SKM-1 (cell line): ENCODE results near the gene VSIG10.
A peak's percentile ranks its signal among the peaks of the same experiment; 100 is the strongest.
"Not testable (repeated sequence)": the region's sequence is repeated elsewhere in the genome, so short reads cannot be mapped to it uniquely, and the experiment has no call there.

Experiments
- DNase-seq: peaks from one replicate; lab custom pipeline; 2025; ENCODE audit not compliant: unreplicated experiment; lab: John Stamatoyannopoulos, UW

The VSIG10 gene, protein sequence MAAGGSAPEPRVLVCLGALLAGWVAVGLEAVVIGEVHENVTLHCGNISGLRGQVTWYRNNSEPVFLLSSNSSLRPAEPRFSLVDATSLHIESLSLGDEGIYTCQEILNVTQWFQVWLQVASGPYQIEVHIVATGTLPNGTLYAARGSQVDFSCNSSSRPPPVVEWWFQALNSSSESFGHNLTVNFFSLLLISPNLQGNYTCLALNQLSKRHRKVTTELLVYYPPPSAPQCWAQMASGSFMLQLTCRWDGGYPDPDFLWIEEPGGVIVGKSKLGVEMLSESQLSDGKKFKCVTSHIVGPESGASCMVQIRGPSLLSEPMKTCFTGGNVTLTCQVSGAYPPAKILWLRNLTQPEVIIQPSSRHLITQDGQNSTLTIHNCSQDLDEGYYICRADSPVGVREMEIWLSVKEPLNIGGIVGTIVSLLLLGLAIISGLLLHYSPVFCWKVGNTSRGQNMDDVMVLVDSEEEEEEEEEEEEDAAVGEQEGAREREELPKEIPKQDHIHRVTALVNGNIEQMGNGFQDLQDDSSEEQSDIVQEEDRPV

DNA sequence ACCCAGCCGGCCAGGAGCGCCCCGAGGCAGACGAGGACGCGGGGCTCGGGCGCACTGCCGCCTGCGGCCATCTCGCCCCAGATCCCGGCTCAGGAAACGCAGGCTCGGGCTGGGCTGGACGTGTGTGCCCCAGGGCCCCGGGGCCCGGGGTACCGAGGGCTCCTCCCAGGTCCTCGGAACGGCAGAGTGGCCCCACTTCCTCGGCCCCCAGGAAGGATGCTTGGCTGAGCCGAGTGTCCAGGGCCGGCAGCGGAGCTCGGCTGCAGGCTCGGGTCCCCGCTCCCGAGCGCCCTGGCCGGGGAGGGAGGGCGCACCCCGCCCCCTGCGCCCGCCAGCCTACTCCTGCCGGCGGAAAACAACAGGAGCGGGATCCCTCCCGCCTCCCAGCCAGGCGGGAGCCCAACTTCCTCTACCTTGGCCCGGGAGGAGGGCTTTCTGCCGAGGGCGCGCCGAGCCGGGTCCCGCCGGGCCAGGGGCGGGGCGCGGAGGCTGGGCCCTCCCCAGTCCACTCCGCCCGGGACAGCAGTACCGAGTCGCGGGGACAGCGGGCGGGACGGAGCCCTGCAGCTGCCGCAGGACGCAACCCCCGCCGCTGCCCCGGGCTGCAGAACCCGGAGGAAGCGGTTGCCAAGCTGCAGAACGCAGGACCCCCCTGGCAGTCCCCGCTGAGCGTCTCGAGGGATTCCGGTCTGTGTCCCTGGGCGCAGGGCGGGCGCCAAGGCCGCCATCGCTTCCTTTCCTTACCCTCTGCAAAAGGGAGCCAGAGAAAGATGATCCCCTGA, at the start of gene VSIG10:
Gene VSIG10 (minus strand): TSS at position 411 of the 782 bp plus-strand sequence. CDS start 340 bp downstream, at position 71.
- DNase-seq = no peak

DNA sequence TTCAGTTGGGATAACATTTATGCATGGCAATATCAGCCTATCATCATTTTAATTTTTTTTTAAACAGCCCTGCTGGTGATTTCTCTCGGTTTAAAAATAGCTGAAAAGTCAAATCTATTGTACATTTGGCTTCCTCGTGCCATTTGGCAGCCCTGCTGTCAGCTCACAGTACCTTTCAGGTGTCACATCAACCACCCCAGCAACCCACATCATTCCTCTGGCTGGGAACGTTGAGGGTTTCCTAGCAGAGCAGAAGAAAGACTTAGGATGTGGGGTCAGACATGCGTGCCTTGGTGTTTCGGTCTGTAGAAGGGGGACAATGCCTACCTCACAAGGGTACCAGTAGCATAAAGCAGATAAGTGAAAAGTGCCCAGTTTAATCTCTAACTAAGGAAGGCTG, 47.9 kb upstream of the VSIG10 start:
- no peak for DNase-seq

DNA sequence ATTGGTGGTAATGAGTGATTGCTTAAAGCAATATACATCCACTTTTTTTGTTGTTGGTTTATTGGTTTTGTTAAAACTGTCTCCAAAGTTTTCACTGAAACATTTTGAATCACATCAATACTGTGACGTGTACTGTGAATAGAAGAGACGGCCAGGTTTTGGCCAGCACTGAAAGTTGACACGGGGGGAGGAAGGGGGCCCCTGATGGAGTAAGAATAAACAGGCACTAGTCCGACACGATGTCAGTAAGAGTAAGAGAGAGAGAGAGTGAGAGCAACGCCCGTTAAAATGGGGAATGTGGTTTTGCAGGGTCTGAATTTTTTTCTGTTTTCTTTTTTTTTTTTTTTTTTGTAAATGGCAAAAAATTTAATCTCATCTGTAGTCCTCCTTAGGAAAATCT, 46.8 kb upstream of the VSIG10 start:
- no peak for DNase-seq

DNA sequence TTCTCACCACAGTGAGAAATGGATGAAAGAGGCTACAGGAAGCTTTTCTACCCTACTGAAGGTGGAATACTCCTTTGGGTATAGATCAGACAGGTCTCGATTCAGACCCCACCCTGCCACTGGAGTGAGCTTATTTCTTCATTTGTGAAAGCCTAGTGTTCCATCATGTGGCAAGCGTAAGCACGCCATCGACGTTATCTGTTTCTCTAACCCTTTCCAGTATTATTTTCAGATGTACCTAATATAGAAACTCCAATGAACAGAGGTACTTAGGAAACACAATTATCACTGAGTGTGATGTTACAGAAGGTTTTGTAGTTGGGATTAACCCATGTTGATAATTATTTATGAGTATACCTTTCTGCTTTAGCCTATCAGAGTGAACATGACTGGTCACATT, 44.5 kb upstream of the VSIG10 start:
- no peak for DNase-seq

DNA sequence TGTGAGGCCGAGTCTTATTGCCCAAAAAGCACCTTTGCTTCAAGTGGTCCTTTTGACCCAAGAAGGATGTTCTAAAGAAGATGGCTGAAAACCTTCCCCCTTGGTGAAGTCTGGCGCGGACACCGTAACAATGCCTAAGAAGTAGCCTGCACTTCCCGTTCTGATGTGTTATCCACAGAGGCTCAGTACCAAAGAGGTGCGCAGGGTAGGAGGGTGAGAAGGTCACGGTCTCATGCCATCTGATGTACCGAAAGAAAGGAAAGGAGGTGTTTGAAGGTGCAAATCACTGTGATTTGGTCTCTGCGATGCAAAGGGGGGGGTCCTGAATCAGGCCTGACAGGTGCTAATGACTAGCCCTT, 42.0 kb upstream of the VSIG10 start:
- no peak for DNase-seq

DNA sequence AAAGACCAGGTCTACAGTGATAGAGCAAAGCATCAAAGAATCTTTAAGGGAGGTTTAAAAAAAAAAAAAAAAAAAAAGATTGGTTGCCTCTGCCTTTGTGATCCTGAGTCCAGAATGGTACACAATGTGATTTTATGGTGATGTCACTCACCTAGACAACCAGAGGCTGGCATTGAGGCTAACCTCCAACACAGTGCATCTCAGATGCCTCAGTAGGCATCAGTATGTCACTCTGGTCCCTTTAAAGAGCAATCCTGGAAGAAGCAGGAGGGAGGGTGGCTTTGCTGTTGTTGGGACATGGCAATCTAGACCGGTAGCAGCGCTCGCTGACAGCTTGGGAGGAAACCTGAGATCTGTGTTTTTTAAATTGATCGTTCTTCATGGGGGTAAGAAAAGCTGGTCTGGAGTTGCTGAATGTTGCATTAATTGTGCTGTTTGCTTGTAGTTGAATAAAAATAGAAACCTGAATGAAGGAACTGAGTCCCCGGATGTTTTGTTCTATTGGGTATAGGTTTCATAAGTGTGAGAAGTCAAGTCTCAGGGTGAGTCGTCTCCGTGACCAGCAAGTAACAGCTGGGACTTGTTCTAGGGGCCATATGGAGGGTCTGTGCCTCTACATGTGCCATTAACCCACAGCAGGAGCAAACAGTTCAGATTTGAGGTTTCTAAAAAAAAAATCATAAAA, 41.4 kb upstream of the VSIG10 start:
- DNase-seq = no peak

DNA sequence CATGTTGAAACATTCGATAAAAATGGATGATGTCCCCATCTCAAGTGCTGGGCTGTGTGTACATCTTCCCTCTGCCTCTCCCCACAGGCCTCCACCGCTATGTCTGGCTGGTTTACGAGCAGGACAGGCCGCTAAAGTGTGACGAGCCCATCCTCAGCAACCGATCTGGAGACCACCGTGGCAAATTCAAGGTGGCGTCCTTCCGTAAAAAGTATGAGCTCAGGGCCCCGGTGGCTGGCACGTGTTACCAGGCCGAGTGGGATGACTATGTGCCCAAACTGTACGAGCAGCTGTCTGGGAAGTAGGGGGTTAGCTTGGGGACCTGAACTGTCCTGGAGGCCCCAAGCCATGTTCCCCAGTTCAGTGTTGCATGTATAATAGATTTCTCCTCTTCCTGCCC, 40.7 kb upstream of the VSIG10 start:
- no peak for DNase-seq

DNA sequence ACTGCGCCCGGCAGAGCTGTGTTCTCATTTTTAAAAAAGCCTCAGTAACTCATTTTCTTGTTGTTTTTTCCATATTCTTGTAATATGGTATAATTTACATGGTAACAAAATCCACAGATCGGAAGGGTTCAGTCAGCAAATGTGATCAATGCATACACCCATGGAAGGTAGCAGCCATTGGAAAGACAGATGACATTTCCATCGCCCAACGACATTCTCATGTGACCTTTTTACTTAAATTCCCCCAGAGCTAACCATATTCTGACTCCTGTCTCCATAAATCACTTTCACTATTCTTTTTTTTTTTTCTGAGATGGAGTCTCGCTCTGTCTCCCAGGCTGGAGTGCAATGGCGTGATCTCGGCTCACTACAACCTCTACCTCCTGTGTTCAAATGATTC, 37.0 kb upstream of the VSIG10 start:
- DNase-seq = no peak

DNA sequence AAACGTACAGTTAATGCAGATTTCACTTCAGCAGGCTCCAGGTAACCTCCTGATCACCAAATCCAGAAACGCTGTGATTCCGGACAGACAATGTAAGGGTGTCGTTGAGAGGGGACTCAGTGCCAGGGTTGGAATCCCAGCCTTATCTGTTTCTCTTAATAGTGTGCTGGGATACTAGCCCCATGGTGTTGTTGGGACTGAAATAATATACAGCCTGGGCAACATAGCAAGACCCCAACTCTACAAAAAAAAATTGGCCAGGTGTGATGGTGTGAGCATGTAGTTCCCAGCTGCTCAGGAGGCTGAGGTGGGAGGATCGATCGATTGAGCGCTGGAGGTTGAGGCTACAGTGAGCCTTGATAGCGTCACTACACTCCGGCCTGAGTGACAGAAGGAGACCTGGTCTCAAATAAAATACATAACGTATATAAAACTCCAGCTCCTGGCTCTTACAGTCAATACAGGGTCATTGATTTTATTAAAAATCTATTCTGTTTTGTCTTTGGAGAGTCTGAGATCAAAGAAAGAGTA, 33.4 kb upstream of the VSIG10 start:
- DNase-seq = no peak

DNA sequence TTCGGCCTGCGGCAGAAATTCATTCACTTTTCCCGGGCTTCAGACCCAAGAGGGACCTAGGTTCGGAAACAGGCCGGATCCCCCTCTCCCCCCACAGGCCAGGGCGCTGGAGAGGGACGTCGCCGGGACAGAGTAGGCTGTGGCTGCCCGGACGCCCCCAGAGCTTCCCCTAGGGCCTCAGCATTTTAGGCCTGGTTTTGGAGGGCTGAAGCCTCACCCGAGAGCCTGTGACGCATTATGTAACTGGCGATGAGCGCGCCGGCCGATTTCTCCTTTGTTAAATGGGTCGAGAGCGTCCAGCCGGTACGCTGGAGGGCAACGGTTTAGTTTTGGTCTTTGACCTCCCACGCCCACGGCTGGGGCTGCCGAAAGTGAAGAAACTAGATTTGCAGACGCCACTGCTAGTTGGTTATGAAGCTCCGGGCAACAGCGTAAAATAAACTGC, 32.8 kb upstream of the VSIG10 start:
- DNase-seq = no peak

DNA sequence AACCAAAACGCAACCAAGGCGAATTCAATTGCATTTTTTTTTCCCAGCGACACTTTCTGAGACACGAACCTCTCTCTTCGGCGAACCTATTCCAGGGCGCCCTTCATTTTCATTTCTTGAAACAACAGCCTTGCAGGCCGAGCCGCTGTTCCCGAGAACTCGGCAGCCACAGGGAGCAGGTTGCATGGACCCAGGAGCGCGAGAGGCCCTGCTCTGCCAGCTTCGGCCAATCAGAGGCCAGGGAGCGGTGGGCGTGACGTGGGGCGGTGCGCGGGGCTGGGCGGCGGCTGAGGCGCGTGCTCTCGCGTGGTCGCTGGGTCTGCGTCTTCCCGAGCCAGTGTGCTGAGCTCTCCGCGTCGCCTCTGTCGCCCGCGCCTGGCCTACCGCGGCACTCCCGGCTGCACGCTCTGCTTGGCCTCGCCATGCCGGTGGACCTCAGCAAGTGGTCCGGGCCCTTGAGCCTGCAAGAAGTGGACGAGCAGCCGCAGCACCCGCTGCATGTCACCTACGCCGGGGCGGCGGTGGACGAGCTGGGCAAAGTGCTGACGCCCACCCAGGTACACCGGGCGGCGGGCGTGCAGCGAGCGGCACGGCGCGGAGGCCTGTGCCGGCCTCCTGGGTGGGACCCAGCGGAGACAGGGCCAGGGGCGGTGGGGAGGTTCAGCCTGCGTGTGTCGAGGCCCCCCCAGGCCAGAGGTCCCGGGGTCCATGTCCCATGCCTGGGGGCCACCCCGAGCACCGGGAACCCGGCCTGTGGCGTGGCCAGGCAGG, 32.2 kb upstream of the VSIG10 start, which contains the start of gene PEBP1:
Gene PEBP1 (plus strand): TSS at position 337 of the 771 bp plus-strand sequence. CDS start 86 bp downstream, at position 423.
- DNase-seq = peak; percentile 38

DNA sequence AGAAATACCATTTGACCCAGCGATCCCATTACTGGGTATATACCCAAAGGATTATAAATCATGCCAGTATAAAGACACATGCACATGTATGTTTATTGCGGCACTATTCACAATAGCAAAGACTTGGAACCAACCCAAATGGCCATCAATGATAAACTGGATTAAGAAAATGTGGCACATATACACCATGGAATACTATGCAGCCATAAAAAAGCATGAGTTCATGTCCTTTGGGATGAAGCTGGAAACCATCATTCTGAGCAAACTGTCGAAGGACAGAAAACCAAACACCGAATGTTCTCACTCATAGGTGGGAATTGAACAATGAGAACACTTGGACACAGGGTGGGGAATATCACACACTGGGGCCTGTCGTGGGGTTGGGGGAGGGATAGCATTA, 25.6 kb upstream of the VSIG10 start:
- not testable (repeated sequence) for DNase-seq

DNA sequence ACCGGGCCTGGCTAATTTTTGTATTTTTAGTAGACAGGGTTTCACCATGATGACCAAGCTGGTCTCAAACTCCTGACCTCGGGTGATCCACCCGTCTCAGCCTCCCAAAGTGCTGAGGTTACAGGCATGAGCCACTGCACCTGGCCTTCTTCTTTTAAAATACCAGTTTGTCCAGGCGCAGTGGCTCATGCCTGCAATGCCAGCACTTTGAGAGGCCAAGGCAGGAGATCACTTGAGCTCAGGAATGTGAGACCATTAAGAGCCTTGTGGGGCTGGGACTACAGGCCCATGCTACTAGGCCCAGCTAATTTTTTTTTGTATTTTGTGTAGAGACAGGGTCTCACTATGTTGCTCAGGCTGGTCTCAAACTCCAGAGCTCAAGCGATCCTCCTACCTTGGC, 24.1 kb upstream of the VSIG10 start:
- DNase-seq = no peak

DNA sequence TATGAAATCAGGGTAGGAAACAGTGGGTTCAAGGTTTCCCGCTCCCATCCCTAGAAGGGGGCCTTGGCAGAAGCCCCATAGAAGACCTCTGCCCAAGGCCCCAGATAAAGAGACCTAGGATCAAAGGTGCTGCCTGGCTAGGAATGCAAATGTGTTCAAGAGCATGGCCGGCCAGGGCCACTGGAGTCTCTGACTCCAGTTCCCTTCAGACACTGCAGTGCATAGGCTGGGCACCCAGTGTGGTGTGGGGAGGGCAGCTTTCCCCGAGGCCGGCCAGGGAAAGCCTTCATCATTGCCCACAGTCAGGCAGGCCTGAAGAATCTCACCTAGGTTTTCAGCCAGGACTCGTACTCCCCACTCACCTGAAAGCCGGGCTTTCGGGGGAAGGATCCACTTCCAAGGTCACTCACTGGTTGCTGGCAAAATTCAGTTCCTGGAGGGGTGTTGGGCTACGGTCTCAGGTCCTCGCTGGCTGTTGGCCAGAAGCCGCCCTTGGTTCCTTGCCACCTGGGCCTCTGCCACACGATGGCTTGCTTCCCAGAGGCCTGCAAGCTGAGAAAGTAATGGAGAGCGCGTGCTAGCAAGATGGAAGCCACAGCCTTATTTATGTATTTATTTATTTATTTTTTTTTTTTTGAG, 22.4 kb upstream of the VSIG10 start:
- no peak for DNase-seq

DNA sequence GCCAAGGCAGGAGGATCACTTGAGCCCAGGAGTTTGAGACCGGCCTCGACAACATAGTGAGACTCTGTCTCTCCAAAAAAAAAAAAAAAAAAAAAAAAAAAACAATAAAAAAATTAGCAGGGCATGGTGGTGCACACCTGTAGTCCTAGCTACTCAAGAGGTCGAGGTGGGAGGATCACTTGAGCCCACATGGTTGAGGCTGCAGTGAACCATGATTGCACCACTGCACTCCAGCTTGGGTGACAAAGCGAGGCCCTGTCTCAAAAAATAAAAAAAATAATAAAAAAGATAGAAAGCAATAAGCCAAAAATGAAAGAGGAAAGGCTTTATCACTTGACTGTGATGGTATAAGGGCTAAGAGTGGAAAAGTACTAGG, 21.9 kb upstream of the VSIG10 start:
- no peak for DNase-seq

DNA sequence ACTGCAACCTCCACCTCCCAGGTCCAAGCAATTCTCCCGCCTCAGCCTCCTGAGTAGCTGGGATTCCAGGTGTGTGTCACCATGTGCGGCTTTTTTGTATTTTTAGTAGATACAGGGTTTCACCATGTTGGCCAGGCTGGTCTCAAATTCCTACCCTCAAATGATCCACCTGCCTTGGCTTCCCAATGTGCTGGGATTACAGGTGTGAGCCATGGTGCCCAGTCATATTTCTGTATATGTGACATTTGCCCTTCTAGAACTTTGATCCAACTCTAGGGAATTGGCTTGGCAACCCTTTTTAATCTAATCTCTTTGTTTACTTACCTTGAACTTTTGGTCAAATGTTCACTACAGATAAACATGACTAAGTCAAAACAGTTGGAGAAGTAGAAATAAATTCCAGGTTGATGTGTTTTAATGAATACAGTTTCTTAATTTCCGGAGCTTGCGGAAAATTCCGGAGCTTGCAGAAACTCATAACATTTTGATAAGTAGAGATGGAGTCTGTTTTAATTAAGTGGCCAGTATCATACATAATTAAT, 20.6 kb upstream of the VSIG10 start:
- DNase-seq = no peak

DNA sequence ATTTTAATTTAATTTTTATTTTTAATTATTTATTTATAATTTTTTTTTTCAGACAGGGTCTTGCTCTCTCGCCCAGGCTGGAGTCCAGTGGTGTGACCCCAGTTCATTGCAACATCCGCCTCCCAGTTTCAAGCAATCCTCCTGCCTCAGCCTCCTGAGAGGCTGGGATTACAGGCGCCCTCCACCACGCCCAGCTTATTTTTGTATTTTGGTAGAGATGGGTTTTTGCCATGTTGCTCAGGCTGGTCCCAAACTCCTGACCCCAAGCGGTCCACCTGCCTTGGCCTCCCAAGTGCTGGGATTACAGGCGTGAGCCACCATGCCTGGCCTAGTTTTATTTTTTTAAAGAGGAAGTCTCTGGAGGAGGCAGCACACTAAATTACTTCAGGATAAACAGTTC, 18.5 kb upstream of the VSIG10 start:
- no peak for DNase-seq

DNA sequence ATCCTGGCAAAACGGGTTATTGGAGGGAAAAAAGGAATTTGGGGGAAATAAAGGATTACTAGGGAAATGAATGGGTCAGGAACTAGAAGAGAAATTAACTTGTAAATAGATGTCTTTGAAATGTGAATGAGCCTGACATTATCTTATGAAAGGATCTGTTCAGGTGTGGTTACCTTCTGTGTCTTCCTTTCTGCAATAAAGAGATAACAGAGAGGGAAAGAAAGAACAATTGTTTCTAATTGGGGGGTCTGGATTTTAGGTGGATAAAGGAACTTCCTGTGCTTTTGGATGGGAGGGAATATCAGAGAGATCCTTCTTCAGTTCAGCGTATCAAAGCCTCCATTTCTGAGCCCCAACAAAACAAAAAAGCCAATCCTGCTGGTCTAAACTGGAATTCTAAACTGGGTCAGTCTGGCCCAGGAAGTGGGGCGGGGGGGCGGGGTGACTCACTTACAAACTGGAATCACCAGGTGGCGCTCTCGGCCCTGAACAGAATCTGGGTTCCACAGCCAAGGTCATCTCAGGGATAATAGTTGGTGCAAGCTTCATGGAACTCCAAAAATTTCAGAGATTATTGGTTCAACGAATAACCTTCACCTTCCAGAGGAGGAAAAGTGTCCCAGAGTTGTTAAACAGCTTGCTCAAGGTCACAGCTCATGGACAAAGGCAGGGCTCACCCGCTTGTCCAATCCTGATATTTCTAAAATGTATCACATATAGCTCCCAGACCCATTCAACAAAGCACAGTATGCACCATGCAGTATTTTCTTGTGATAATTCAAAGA, 17.0 kb upstream of the VSIG10 start:
- DNase-seq = no peak

DNA sequence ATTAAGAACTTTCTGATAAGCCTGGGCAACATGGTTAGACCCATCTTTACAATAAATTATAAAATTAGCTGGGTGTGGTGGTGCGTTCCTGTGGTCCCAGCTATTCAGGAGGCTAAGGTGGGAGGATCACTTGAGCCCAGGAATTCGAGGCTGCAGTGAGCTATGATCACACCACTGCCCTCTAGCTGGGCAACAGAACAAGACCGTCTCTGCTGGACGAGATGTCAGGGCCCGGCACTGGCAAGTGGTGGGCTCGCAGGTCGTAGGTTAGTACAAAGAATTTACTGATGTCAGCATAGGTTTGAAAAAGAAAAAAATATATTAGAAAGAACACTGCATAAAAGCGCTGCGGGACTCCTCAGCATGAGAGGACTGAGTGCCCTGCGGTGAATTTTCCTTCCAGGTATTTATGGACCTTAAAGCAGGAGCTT, 15.7 kb upstream of the VSIG10 start:
- no peak for DNase-seq
